CD1c-positive myeloid dendritic cell (primary cell): ENCODE results near the gene KLHL22.
"Not testable (repeated sequence)": the region's sequence is repeated elsewhere in the genome, so short reads cannot be mapped to it uniquely, and the experiment has no call there.

ENCODE experiments used
- DNase-seq: peaks from one replicate; pipeline ENCODE4 v3.0.0-alpha.2; 2016; ENCODE audit errors: extremely low spot score

KLHL22 gene

DNA sequence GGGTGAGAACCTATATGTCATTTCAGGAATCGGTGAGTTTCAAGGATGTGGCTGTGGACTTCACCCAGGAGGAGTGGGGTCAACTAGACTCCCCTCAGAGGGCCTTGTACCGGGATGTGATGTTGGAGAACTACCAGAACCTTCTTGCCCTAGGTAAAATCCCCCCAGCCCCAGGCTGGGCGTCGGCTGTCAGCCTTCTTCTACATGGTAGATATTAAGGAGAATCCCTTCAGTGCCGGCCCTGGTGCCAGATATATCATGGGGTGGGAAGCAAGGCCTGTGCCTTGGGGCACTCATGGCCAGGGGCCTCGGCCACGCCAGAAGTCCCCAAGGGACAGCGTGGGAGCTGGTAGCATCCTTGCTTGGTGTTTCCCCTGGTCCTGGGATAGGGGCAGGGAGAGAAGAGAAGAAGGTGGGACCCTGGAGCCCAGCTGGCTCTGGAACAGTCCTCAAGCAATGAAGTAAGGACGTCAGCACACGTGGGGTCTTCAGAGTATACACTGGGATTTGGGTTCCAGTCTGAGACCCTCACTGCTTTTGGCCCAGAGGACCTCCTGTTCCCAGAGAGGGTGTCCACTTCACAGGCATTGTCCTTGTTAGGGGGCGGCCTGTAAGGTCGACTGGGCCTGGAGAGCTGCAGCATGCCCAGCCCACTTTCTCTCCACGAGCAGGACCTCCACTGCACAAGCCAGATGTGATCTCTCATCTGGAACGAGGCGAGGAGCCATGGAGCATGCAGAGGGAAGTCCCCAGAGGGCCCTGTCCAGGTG is 94.8 kb downstream of the KLHL22 start:
- no peak for DNase-seq

GRCh38 chr22:20399866-20400605 is 95.6 kb downstream of the KLHL22 start:
- DNase-seq: no peak

GRCh38 chr22:20398420-20398819 is 97.2 kb downstream of the KLHL22 start:
- no peak for DNase-seq

- DNase-seq: no peak
These were observed 98.1 kb downstream of the KLHL22 start for GRCh38 chr22:20397498-20397897.

GRCh38 chr22:20396639-20397038 is 99.0 kb downstream of the KLHL22 start:
- DNase-seq: no peak

DNA sequence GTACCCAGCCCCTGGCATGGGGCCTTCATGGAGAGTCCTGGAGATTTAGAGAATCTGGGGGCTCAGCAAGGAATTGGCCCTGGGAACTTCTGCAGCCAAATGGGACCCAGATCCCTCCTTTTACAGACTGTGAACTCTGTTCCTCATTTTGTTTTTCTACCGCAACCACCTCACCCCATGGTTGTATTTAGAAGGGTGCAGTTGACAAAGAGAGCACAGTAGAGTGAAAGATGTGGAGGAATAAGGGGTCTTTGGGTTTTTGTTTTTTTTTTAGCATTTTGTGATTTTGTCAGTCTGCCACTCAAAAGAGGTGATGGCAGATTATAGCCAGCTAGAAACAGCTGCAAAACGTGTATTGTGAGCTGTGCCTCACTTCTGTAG is 99.7 kb downstream of the KLHL22 start:
- DNase-seq: no peak

DNA sequence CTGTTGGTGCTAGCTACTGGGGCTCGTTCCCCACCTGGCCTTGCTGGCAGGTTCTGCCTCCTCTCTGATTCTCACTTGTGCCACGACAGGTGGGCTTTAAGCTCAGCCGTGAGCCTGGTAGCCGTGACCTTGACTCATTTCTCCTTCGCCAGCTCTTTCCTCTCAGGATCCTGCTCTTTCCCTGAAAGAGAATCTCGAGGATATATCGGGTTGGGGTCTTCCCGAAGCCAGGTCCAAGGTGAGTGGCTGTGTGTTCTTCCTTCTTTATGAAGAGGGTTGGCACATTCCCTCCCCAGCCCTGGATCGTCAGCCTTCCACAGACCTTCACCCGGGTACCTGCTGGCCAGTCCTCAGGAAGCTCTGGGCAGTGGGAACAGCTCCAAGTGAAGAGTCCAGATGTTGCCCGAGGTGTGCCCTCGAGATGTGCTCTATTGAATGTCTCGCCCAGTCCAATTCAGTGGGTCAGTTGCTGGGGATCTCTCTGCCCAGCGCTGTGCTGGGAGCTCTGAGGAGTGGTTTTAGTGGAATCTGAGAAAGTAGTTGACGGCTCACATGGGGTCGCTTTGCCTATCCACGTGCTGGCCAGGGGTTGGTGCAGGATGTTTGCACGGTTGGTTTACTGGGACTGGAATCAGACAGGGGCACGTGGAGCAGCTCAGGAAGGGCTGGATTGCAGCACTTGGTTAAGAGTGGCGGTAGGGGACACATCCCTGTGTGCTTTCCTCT is 100.3 kb downstream of the KLHL22 start:
- no peak for DNase-seq

GRCh38 chr22:20393705-20394476 is 101.7 kb downstream of the KLHL22 start, which contains the start of gene ZNF74:
Gene ZNF74 (plus strand): TSS chr22:20394151. CDS start chr22:20394629, 478 bp downstream.
- DNase-seq: peak; percentile 94

DNA sequence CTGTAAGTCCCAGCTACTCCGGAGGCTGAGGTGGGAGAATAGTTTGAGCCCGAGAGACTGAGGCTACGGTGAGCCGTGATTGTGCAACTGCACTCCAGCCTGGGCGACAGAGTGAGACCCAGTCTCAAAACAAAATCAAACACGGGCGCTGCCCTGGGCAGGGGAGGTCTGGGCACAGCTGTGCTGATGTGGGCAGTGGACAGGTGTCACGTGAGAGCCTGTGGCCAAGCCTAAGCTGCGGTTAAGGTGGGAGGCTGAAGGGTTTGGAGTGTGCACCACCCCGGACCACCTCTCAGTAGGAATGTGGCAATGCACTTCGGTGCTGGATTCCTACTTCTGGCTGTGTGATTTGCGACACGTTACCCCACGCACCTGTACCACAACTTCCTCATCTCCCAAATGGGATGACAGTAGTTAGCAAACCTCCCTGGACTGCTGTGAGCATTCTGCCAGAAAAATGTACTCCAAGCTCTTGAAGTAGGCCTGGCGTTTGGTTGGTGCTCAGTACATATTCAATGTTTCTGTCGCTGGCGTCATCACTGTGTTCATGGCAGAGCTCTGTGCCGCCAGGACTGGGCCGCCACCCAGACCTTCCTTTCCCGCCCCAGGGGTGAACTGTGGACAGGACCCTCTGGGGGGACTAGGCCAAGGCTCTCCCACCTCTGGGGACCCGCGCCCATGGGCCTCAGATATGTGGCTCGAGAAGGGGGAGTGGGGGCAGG is 102.5 kb downstream of the KLHL22 start:
- peak; percentile 2 for DNase-seq

- not testable (repeated sequence) for DNase-seq
These were observed 103.2 kb downstream of the KLHL22 start for GRCh38 chr22:20392365-20392881.
